Liver (tissue), 9 donors: ENCODE measurements around the gene MCM9. TPM values are rescaled to one million over a fixed set of nuclear protein-coding genes. Genes with fewer than 3 reads are reported as not detected.
A peak's percentile ranks its signal among the peaks of the same experiment; 100 is the strongest.

Source experiments
- DNase-seq: peaks from one replicate; pipeline ENCODE4 v3.0.0-alpha.2; 2017; ENCODE audit warnings: low spot score
- H3K27ac ChIP-seq, 2 donors: one replicate each; pipeline ENCODE4 v1.7.0; 2013; ENCODE audit warnings: inconsistent platforms in 2 of 2, low read length in 2 of 2, control low read depth in 1 of 2, low read depth in 1 of 2, mild to moderate bottlenecking in 1 of 2
- H3K27me3 ChIP-seq, 4 donors: one replicate each; pipeline versions ENCODE4 v1.6.1 to v1.7.0; 2013; ENCODE audit warnings: low read length in 3 of 4, inconsistent platforms in 1 of 4, mild to moderate bottlenecking in 1 of 4, moderate library complexity in 1 of 4; ENCODE audit not compliant: control insufficient read depth in 4 of 4, insufficient read depth in 4 of 4
- H3K36me3 ChIP-seq, 4 donors: one replicate each; pipeline versions ENCODE4 v1.6.1 to v1.7.0; 2013; ENCODE audit warnings: low read length in 3 of 4, mild to moderate bottlenecking in 3 of 4, low read depth in 1 of 4, moderate library complexity in 1 of 4; ENCODE audit not compliant: control insufficient read depth in 4 of 4, insufficient read depth in 3 of 4
- H3K4me1 ChIP-seq, 4 donors: one replicate each; pipeline versions ENCODE4 v1.6.1 to v1.7.0; 2013; ENCODE audit warnings: low read length in 3 of 4, mild to moderate bottlenecking in 3 of 4, moderate library complexity in 1 of 4; ENCODE audit not compliant: control insufficient read depth in 4 of 4, insufficient read depth in 4 of 4
- H3K4me3 ChIP-seq, 3 donors: one replicate each; pipeline versions ENCODE4 v1.6.1 to v1.7.0; 2013; ENCODE audit warnings: low read length in 3 of 3, control low read depth in 1 of 3, low read depth in 1 of 3, mild to moderate bottlenecking in 1 of 3
- H3K9ac ChIP-seq, 2 donors: one replicate each; pipeline ENCODE4 v1.7.0; 2013; ENCODE audit warnings: low read length in 2 of 2, mild to moderate bottlenecking in 2 of 2, moderate library complexity in 2 of 2, control low read depth in 1 of 2, low read depth in 1 of 2
- H3K9me3 ChIP-seq, 4 donors: one replicate each; pipeline versions ENCODE4 v1.6.1 to v1.7.0; 2013; ENCODE audit warnings: low read length in 3 of 4; ENCODE audit not compliant: control insufficient read depth in 4 of 4
- ATF3 ChIP-seq: IDR thresholded peaks from 2 replicates; pipeline ENCODE4 v1.6.1; 2016; ENCODE audit warnings: antibody characterized with exemption
- CTCF ChIP-seq: fragments of 150-350 bp; IDR thresholded peaks from 2 replicates; pipeline ENCODE4 v1.5.1; 2017; ENCODE audit warnings: improper control_type of control experiment, low read depth, low read length; ENCODE audit not compliant: missing input control
- EGR1 ChIP-seq, 2 donors: IDR thresholded peaks; 2 replicates each; pipeline ENCODE4 v1.6.1; 2016 to 2018; ENCODE audit warnings: antibody characterized with exemption in 2 of 2, low read depth in 2 of 2
- FOXA1 ChIP-seq: IDR thresholded peaks from 2 replicates; pipeline ENCODE4 v1.6.1; 2016; ENCODE audit warnings: antibody characterized with exemption
- HNF4A ChIP-seq, 2 donors: conservative IDR thresholded peaks; 2 replicates each; pipeline ENCODE4 v1.6.1; 2016; ENCODE audit warnings: antibody characterized with exemption in 2 of 2, mild to moderate bottlenecking in 2 of 2
- JUND ChIP-seq, 2 donors: IDR thresholded peaks; 2 replicates each; pipeline ENCODE4 v1.6.1; 2016; ENCODE audit warnings: antibody characterized with exemption in 2 of 2
- MAX ChIP-seq: IDR thresholded peaks from 2 replicates; pipeline ENCODE4 v1.6.1; 2016; ENCODE audit warnings: antibody characterized with exemption
- NR2F2 ChIP-seq: IDR thresholded peaks from 2 replicates; pipeline ENCODE4 v1.6.1; 2016; ENCODE audit warnings: antibody characterized with exemption
- RAD21 ChIP-seq, 2 donors: IDR thresholded peaks; 2 replicates each; pipeline ENCODE4 v1.6.1; 2016; ENCODE audit warnings: antibody characterized with exemption in 2 of 2, mild to moderate bottlenecking in 2 of 2
- REST ChIP-seq: IDR thresholded peaks from 2 replicates; pipeline ENCODE4 v1.6.1; 2016; ENCODE audit warnings: antibody characterized with exemption, mild to moderate bottlenecking
- RXRA ChIP-seq, 2 donors: IDR thresholded peaks; 2 replicates each; pipeline ENCODE4 v1.6.1; 2017 to 2018; ENCODE audit warnings: antibody characterized with exemption in 2 of 2, mild to moderate bottlenecking in 1 of 2
- YY1 ChIP-seq: IDR thresholded peaks from 2 replicates; pipeline ENCODE4 v1.6.1; 2016; ENCODE audit warnings: antibody characterized with exemption, mild to moderate bottlenecking
- ZBTB33 ChIP-seq: IDR thresholded peaks from 2 replicates; pipeline ENCODE4 v1.6.1; 2016; ENCODE audit warnings: antibody characterized with exemption
- WGBS: extraction: QIAGEN DNeasy Blood & Tissue Kit; methylation state at CpG from one replicate; pipeline ENCODE4 v1.1.7; 2013; 5-methylcytosine and 5-hydroxymethylcytosine counted together
- polyA plus RNA-seq, 2 donors: library from polyadenylated mRNA; stranded (reverse) in 1 of 2; unstranded in 1 of 2; fragments of 200-250 nt in 1 of 2; fragments of >200 nt in 1 of 2; fragmentation: Nextera tagmentation in 1 of 2; extraction: Ambion mirVana in 1 of 2; gene quantifications; one replicate each; pipeline versions ENCODE4 v1.2.1 to v1.2.3, GENCODE V29; 2013 to 2015
- total RNA-seq, 2 donors: library from RNA; depleted of rRNA; stranded (reverse); fragments of >200 nt; gene quantifications; one replicate each; pipeline ENCODE4 v1.2.3, GENCODE V29; 2014
- donor health status: healthy.
- donor health status: healthy.
- donor health status: healthy.
- donor health status: healthy.
- donor health status: healthy.

MCM9 gene
- total and polyA plus RNA-seq, 4 donors: 3.6 to 17.4 (median 8.7) TPM

- Histone ChIP-seq H3K36me3 (no peaks in the 10 kb centered on the region), H3K4me3 (no peak overlapping the region), H3K27me3 (no peaks in the 10 kb centered on the region), H3K9ac (no peak overlapping the region), H3K9me3 (no peaks in the 10 kb centered on the region), H3K4me1 (peaks cover 0 to 10% (median 4%) of the 10 kb centered on the region in 4 donors), H3K27ac (no peak overlapping the region)
- 63% methylated on average over 5 of the region's 5 CpGs for WGBS
- DNase-seq: no peak
- TF ChIP-seq CTCF (no peak), YY1 (no peak)
Measured at GRCh38 chr6:118780668-118781067, 154.3 kb downstream of the MCM9 start.

GRCh38 chr6:118776607-118777549, 158.1 kb downstream of the MCM9 start:
- H3K4me3 ChIP-seq: no peak overlapping the region
- no peaks in the 10 kb centered on the region for H3K9me3 ChIP-seq
- H3K36me3 ChIP-seq: no peaks in the 10 kb centered on the region
- H3K27me3 ChIP-seq: no peaks in the 10 kb centered on the region
- no peak overlapping the region for H3K27ac ChIP-seq
- peaks cover 0 to 4% (median 0%) of the 10 kb centered on the region in 4 donors for H3K4me1 ChIP-seq
- WGBS: 54% methylated on average over 5 of the region's 5 CpGs
- H3K9ac ChIP-seq: no peak overlapping the region
- DNase-seq: no peak
- TF ChIP-seq ZBTB33 (peak; percentile 16), NR2F2 (no peak), RAD21 (IDR thresholded peaks at IDR 0.05) (peak; percentile 81 to 85), CTCF (peak; percentile 77), MAX (peak; percentile 29), ATF3 (no peak), YY1 (peak; percentile 22)

- no peak for DNase-seq
- 98% methylated on average over 2 of the region's 2 CpGs for WGBS
- Histone ChIP-seq H3K27ac (no peak overlapping the region), H3K36me3 (no peaks in the 10 kb centered on the region), H3K27me3 (no peaks in the 10 kb centered on the region), H3K4me1 (peaks cover 0 to 12% (median 0%) of the 10 kb centered on the region in 4 donors), H3K9me3 (no peaks in the 10 kb centered on the region), H3K9ac (no peak overlapping the region), H3K4me3 (no peak overlapping the region)
- TF ChIP-seq RXRA (IDR thresholded peaks at IDR 0.05): no peak
- TF ChIP-seq EGR1 (IDR thresholded peaks at IDR 0.05; ENCODE audit: low read depth in 2 of 2): no peak
- TF ChIP-seq ATF3: no peak
- TF ChIP-seq HNF4A (conservative IDR thresholded peaks at IDR 0.05): no peak
- no peak for TF ChIP-seq REST
- TF ChIP-seq FOXA1: no peak
- TF ChIP-seq JUND (IDR thresholded peaks at IDR 0.05): no peak
- no peak for TF ChIP-seq RAD21 (IDR thresholded peaks at IDR 0.05)
Measured at GRCh38 chr6:118775381-118775780, 159.6 kb downstream of the MCM9 start.
